ENCODE measurements around the gene MYMK.

The MYMK gene

DNA sequence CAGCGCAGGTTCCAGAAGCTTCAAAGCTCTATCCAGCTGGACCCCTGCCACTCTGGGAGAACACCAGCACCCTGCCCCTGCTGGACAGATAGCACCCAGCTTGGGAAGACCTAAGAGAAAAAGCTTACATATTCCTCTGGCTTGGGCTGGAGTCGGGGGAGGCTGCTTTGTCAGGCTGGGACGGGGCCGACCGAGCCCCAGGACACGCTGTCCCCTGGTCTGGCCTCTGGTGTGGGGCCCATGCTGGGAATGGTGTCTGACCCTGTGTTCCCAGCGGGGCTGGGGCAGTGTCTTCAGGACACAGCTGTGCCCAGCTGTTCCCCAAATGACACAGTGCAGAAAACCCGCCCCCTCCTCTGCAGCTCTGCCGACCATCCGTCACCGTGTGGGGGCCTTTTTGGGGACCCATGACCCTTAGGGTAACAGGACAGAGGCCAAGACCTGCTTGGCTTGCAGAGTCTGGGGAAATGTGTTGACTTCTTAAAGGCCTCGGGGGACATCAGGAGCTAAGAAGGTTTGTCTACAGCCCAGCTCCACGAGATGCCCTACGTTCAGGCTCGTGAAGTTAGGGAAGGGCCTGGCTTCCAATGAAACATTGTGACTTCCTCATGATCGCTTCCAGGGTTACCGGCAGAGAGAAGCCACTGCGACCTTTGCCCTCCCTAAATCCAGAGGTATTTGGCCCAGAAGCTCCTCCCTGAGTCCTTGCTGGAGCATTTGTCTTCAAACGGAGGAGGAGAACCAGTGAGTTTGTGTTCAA, 25.4 kb downstream of the MYMK start:
- DNase-seq: no peak

GRCh38 chr9:133496861-133497842, 27.6 kb downstream of the MYMK start:
- DNase-seq: no peak

- DNase-seq: no peak
These were observed 29.1 kb downstream of the MYMK start for GRCh38 chr9:133495327-133496293.

GRCh38 chr9:133494636-133495326, 30.0 kb downstream of the MYMK start:
- DNase-seq: no peak

GRCh38 chr9:133493845-133494540, 30.8 kb downstream of the MYMK start:
- no peak for DNase-seq

DNA sequence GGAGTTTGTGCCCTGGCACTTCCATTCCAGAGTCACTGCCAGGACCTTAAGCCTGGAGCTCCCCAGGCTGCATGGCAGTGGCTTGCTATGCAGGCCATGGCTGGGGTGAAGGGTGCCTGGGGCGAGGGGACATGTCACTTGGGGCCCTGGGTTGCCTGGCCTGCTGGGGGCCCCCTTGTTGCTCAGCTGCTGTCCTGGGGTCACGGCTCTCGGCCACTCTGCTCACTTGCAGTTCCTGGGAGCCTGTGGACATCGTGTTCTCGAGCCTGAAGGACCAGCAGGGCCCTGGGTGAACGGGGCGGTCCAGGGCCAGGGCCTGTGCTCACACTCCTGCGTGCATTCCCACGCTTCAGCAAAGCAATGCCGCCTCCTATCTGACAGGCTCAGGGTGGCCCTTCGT, 31.3 kb downstream of the MYMK start:
- DNase-seq: no peak

DNA sequence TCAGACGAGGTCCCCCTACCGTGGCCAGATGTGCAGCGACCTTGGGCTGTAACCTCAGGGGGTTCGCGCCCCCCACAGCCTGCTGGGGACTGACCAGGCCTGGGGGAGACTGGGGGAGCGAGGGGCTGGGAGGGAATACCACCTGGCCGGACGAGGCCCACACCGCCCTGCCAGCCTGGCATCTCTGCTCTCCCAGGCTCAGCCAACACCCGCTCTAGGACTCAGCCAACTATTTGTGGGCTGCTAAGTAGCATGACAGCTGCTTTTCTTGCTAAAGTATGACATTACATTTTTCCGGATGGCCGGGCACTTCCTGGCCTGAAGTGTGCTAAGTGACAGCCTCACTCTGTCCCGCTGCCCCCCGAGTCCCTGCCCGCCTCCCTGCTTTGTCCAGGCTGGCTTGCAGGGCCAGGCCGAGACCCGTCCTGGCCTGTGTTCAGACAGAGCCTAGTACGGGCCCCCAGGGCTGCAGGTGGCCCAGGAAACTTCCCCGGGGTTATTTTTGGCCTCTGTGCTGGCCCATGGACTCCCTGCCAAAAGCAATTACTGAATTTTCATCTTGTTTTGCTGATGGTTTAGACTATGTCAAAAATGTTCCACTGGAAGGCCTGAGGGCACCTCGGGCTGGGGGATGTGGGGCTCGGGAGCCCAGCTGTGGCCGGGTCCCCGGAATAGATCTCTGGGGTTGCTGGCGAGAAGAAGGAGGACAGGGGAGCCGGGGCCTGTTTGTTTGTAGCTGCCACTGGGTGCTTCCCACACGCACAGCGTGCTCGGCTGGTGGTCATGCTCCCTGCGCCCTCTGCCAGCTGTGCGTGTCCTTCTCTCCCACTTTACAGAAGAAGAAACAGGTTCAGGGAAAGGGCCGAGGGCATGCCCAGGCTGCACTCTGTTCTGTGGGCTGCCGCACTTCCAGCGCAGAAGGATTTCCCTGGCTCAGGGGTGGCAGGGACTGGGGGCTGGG, 32.4 kb downstream of the MYMK start:
- DNase-seq: no peak

- no peak for DNase-seq
These were observed 33.2 kb downstream of the MYMK start for GRCh38 chr9:133491656-133491925.

GRCh38 chr9:133490865-133491655, 33.7 kb downstream of the MYMK start:
- no peak for DNase-seq

DNA sequence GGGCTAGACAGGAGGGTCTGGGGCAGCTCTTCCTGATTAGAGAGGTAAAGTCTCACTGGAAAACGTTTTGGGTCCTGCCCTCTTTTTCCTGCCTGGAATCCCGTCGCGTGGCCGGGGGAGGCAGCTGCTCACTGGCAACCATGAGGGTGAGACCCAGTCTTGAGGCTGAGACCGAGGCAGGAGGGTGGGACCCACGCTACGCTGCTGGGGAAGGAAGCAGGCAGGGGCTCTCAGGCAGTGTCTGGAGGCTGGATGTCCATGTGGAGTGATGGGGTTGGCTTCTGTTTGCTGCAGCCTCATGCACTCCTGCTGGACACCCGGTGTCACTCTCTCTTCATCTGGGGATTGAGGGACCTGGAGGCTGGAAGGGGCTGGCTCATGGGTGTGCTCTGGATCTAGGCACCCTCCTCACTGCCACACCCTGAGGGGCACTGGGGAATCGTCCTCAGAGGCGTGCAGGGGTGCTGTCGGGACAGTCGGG, 34.5 kb downstream of the MYMK start:
- no peak for DNase-seq

GRCh38 chr9:133489253-133490190, 35.2 kb downstream of the MYMK start:
- DNase-seq: no peak

GRCh38 chr9:133488686-133489252, 36.0 kb downstream of the MYMK start:
- no peak for DNase-seq

DNA sequence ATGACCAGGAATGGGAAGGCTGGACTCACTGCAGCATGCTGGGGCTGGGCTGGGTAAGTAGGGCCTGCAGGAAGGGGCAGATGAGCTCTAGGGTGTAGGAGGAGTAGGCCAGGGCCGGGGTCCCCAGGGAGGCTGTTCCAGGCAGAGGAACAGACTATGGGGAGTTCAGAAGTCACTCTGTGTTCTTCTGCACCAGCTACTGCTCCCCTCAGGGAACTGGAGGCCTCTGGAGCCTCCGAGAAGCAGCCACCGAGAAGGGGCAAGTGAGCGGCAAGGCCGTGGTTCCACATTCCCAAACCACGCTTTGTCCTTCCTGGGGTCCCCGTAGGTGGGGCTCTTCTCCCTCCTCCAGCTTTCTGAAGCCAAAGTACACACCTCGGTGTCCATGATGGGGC, 37.4 kb downstream of the MYMK start:
- DNase-seq: no peak

- no peak for DNase-seq
These were observed 39.1 kb downstream of the MYMK start for GRCh38 chr9:133485531-133486260.

GRCh38 chr9:133484671-133485437, 39.9 kb downstream of the MYMK start:
- no peak for DNase-seq

DNA sequence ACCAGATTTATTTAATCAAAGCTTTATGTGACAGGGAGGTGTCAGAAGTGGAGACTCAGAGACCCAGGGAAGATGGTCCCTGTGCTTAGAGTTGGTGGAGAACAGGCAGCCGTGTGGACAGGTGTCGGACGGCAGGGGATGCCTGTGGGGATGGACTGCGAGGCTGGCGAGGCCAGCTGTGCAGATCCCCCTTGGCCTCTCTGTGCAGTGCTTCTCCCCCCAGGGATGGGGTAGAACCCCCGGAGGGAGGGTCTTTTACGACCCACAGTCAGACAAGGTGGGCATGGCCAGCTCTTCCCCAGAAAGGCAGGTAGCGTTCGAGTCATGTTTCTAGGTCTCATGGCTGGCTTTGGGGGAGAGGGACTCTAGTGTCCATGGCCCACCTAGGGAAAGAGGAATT, 41.1 kb downstream of the MYMK start:
- no peak for DNase-seq
